ENCODE results near the gene TMUB2.

DNA sequence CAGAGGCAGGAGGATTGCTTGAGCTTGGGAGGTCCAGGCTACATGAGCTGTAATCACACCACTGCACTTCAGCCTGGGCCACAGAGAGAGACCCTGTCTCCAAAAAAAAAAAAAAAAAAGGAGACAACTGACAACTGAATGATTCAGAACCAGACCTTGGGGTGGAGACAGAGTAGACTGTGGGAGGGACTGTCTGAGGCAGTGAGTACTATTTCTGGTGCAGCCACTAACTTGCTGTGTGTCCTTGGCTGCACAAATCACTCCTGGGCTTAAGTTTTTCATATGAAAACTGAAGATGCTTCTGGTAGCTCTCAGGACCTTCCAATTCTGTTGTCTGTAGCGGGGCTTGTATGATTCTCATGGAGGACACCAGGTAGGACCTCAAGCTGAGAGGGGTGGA, 10.5 kb upstream of the TMUB2 start:
- TF ChIP-seq SCRT2 (tag by site-specific recombination; IDR thresholded peaks at IDR 0.05) (no peak), SALL2 (tag by site-specific recombination; IDR thresholded peaks at IDR 0.05; ENCODE audit: borderline replicate concordance) (no peak), ZNF175 (tag by site-specific recombination; IDR thresholded peaks at IDR 0.05) (no peak), ZNF837 (tag by site-specific recombination; IDR thresholded peaks at IDR 0.05) (no peak), CTCF (tag by site-specific recombination; IDR thresholded peaks at IDR 0.05) (no peak), MZF1 (tag by site-specific recombination; IDR thresholded peaks at IDR 0.05; ENCODE audit: borderline replicate concordance) (no peak)

Measured in HEK293 (cell line).